Neural progenitor cell (in vitro differentiated cells): ENCODE measurements around the gene NT5C. TPM values are rescaled to one million over a fixed set of nuclear protein-coding genes. Genes with fewer than 3 reads are reported as not detected.

ENCODE experiments used
- DNase-seq: peaks from one replicate; pipeline ENCODE4 v3.0.0-alpha.2; 2016; ENCODE audit warnings: low spot score
- H2AFZ ChIP-seq: fragments of 200-600 bp; sonication (generic); replicated peaks from 2 replicates; pipeline ENCODE4 v1.6.1; 2016; ENCODE audit warnings: antibody characterized with exemption
- H3F3A ChIP-seq: fragments of 200-600 bp; sonication (generic); 2 replicates; pipeline ENCODE4 v1.6.1; 2016; ENCODE audit warnings: antibody characterized with exemption, low read depth
- H3K27ac ChIP-seq: fragments of 200-600 bp; sonication (generic); 2 replicates; pipeline ENCODE4 v1.5.1; 2016; ENCODE audit warnings: mild to moderate bottlenecking
- H3K27me3 ChIP-seq: fragments of 200-600 bp; sonication (generic); 2 replicates; pipeline ENCODE4 v1.6.1; 2016; ENCODE audit warnings: mild to moderate bottlenecking, moderate library complexity
- H3K36me3 ChIP-seq: fragments of 200-600 bp; sonication (generic); 2 replicates; pipeline ENCODE4 v1.5.1; 2016
- H3K4me1 ChIP-seq: fragments of 200-600 bp; sonication (generic); 2 replicates; pipeline ENCODE4 v1.6.1; 2016; ENCODE audit warnings: mixed run types
- H3K4me2 ChIP-seq: fragments of 200-600 bp; sonication (generic); 2 replicates; pipeline ENCODE4 v1.6.1; 2016
- H3K4me3 ChIP-seq: fragments of 200-600 bp; sonication (generic); 2 replicates; pipeline ENCODE4 v1.5.1; 2016
- H3K79me2 ChIP-seq: fragments of 200-600 bp; sonication (generic); 2 replicates; pipeline ENCODE4 v1.6.1; 2016; ENCODE audit warnings: low read depth
- H3K9ac ChIP-seq: fragments of 200-600 bp; sonication (generic); 2 replicates; pipeline ENCODE4 v1.6.1; 2016
- H3K9me3 ChIP-seq: fragments of 200-600 bp; sonication (generic); 2 replicates; pipeline ENCODE4 v1.5.1; 2016; ENCODE audit warnings: low read depth
- H4K20me1 ChIP-seq: fragments of 200-600 bp; sonication (generic); 2 replicates; pipeline ENCODE4 v1.6.1; 2016; ENCODE audit warnings: low read depth
- H3K27ac Mint-ChIP-seq: 3 replicates; pipeline ENCODE4 v1.8.0; 2021; ENCODE audit warnings: mixed read lengths
- H3K27me3 Mint-ChIP-seq: 2 replicates; pipeline ENCODE4 v1.8.0; 2022; ENCODE audit warnings: low read depth, mild to moderate bottlenecking, inconsistent platforms, moderate library complexity, mixed read lengths; ENCODE audit not compliant: insufficient read depth
- H3K36me3 Mint-ChIP-seq: 3 replicates; pipeline ENCODE4 v1.8.0; 2021; ENCODE audit warnings: mixed read lengths
- H3K4me1 Mint-ChIP-seq: 3 replicates; pipeline ENCODE4 v1.8.0; 2021; ENCODE audit warnings: mixed read lengths
- H3K4me3 Mint-ChIP-seq: 3 replicates; pipeline ENCODE4 v1.8.0; 2021; ENCODE audit warnings: mild to moderate bottlenecking, moderate library complexity, mixed read lengths
- H3K9me3 Mint-ChIP-seq: 3 replicates; pipeline ENCODE4 v1.8.0; 2020; ENCODE audit warnings: mixed read lengths
- EZH2 ChIP-seq: fragments of 200-600 bp; sonication (generic); IDR thresholded peaks from 2 replicates; pipeline ENCODE4 v1.6.1; 2017; ENCODE audit warnings: antibody characterized with exemption, mild to moderate bottlenecking, moderate library complexity
- EZH2phosphoT487 ChIP-seq: fragments of 200-600 bp; sonication (generic); IDR thresholded peaks from 2 replicates; pipeline ENCODE4 v1.6.1; 2017; ENCODE audit warnings: antibody characterized with exemption
- total RNA-seq: library from RNA; depleted of rRNA; stranded (reverse); fragments of >200 nt; gene quantifications from 2 replicates; pipeline ENCODE4 v1.2.3, GENCODE V29; 2015; ENCODE audit warnings: low replicate concordance
- TF ChIP-seq, protein P1 (sequence below): fragments of 200-600 bp; sonication (generic); IDR thresholded peaks from 2 replicates; pipeline ENCODE4 v1.5.1; 2017; ENCODE audit warnings: antibody characterized with exemption, mild to moderate bottlenecking

Gene NT5C
- total RNA-seq, 1 donor from 2014 or later, result 45.8 TPM

DNA sequence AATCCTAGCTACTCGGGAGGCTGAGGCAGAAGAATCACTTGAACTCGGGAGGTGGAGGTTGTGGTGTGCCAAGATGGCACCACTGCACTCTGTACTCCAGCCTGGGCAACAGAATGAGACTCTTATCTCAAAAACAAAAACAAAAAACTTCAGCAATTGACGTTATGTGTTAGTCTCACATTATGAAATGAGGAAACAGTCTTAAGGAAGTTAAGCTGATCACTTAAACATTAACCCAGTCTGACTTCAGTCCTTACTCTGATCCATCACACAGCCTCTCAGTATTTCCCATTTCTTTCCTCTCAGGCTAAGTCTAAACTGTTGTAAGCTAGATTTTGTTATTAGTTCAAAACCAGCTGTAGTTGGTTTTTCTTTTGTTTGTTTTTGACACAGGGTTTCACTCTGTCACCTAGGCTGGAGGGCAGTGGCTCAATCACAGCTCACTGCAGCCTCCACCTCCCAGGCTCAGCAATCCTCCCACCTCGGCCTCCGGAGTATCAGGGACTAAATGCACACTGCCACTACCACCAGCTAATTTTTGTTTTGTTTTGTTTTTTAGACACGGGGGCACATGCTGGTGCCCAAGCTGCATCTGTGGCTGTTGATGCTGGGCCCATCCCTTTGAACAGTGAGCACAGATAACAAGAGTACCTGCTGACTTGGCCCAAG lies 16.5 kb upstream of the NT5C start:
- no peak overlapping the region for H3K4me3 ChIP-seq
- no peak for DNase-seq
- no peak overlapping the region for H3K9ac ChIP-seq
- H3K36me3 ChIP-seq, result peaks cover 37% of the 10 kb centered on the region
- no peaks in the 10 kb centered on the region for H3K27me3 ChIP-seq
- Mint-ChIP-seq H3K27ac (no peak overlapping the region), H3K4me1 (peaks cover 16% of the 10 kb centered on the region), H3K4me3 (no peak overlapping the region), H3K27me3 (no peaks in the 10 kb centered on the region), H3K36me3 (peaks cover 33% of the 10 kb centered on the region), H3K9me3 (no peaks in the 10 kb centered on the region)
- no peak overlapping the region for H2AFZ ChIP-seq
- no peak overlapping the region for H3K27ac ChIP-seq
- no peaks in the 10 kb centered on the region for H3K9me3 ChIP-seq
- H3F3A ChIP-seq, result peaks cover 37% of the 10 kb centered on the region
- no peak overlapping the region for H3K4me2 ChIP-seq
- TF ChIP-seq EZH2 (no peak), EZH2phosphoT487 (no peak)
- TF ChIP-seq, protein P1, sequence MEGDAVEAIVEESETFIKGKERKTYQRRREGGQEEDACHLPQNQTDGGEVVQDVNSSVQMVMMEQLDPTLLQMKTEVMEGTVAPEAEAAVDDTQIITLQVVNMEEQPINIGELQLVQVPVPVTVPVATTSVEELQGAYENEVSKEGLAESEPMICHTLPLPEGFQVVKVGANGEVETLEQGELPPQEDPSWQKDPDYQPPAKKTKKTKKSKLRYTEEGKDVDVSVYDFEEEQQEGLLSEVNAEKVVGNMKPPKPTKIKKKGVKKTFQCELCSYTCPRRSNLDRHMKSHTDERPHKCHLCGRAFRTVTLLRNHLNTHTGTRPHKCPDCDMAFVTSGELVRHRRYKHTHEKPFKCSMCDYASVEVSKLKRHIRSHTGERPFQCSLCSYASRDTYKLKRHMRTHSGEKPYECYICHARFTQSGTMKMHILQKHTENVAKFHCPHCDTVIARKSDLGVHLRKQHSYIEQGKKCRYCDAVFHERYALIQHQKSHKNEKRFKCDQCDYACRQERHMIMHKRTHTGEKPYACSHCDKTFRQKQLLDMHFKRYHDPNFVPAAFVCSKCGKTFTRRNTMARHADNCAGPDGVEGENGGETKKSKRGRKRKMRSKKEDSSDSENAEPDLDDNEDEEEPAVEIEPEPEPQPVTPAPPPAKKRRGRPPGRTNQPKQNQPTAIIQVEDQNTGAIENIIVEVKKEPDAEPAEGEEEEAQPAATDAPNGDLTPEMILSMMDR, result no peak
- peaks cover 91% of the 10 kb centered on the region for H4K20me1 ChIP-seq
- peaks cover 9% of the 10 kb centered on the region for H3K4me1 ChIP-seq
- peaks cover 80% of the 10 kb centered on the region for H3K79me2 ChIP-seq

DNA sequence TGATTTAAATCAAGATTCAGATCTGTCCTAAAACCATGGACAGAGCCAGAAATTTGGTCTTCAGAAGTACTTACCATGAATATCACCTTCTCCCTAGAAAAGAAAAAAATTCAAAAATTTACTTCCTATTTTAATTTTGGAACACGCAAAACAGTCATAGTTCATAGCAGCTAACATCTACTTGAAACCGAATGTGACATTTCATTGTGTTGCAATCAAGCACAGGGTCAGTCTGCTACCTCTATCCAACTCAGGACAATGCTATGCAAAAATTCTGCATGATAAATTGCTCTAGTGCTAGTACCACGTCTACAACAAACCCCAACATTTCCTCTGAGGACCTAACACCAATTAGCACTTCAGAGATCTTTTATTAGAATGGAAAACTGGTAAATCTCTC lies 15.1 kb upstream of the NT5C start:
- Mint-ChIP-seq H3K4me1 (peaks cover 2% of the 10 kb centered on the region), H3K36me3 (peaks cover 35% of the 10 kb centered on the region), H3K4me3 (no peak overlapping the region), H3K27ac (no peak overlapping the region), H3K9me3 (no peaks in the 10 kb centered on the region), H3K27me3 (no peaks in the 10 kb centered on the region)
- H3K27me3 ChIP-seq, result no peaks in the 10 kb centered on the region
- H3K36me3 ChIP-seq, result peaks cover 40% of the 10 kb centered on the region
- no peak overlapping the region for H3K4me3 ChIP-seq
- no peak overlapping the region for H2AFZ ChIP-seq
- H3K79me2 ChIP-seq, result peaks cover 76% of the 10 kb centered on the region
- peaks cover 45% of the 10 kb centered on the region for H3F3A ChIP-seq
- H4K20me1 ChIP-seq, result peaks cover 89% of the 10 kb centered on the region
- DNase-seq, result no peak
- TF ChIP-seq, protein P1, result no peak
- TF ChIP-seq EZH2phosphoT487 (no peak), EZH2 (no peak)
- H3K27ac ChIP-seq, result no peak overlapping the region
- H3K9ac ChIP-seq, result no peak overlapping the region
- H3K4me1 ChIP-seq, result no peaks in the 10 kb centered on the region
- H3K9me3 ChIP-seq, result no peaks in the 10 kb centered on the region
- H3K4me2 ChIP-seq, result no peak overlapping the region

DNA sequence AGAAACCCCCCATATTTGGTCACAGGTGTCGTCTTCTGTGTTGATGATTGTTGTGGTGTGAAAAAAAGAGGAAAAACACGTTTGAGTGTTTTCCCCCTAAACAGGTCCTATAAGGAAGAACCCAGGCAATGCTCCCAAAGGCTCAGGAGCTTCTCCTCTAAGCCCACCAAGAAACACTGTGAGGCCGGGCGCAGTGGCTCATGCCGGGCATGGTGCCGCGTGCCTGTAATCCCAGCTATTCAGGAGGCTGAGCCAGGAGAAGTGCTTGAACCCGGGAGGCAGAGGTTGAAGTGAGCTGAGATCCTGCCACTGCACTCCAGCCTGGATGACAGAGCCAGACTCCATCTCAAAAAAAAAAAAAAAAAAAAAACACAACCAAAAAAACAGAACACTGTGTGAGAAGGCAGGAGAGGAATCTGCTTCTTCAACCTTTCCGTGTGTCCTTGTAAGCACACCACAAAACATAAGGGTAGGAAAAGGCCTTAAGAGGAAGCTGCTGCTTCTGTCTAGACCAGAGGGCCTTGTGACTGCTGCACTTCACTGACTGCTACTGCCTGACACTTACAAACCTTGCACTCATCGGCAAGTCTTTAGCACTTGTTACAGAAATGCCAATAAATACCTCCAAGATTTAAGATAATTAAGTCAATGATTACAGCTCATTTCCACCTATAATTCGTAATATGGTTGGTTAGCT lies 13.4 kb upstream of the NT5C start:
- peaks cover 41% of the 10 kb centered on the region for H3K36me3 Mint-ChIP-seq

More for the DNA sequence above, 13.4 kb upstream of the NT5C start:
- TF ChIP-seq EZH2phosphoT487 (no peak), EZH2 (no peak)
- TF ChIP-seq, protein P1, result no peak
- no peaks in the 10 kb centered on the region for H3K27me3 ChIP-seq
- no peak overlapping the region for H3K27ac ChIP-seq
- H3K9me3 ChIP-seq, result no peaks in the 10 kb centered on the region
- Mint-ChIP-seq H3K4me3 (no peak overlapping the region), H3K4me1 (peaks cover 2% of the 10 kb centered on the region), H3K27ac (no peak overlapping the region), H3K9me3 (no peaks in the 10 kb centered on the region), H3K27me3 (no peaks in the 10 kb centered on the region)
- no peak for DNase-seq
- H2AFZ ChIP-seq, result no peak overlapping the region
- peaks cover 76% of the 10 kb centered on the region for H3K79me2 ChIP-seq
- no peak overlapping the region for H3K4me3 ChIP-seq
- peaks cover 55% of the 10 kb centered on the region for H3F3A ChIP-seq
- peaks cover 46% of the 10 kb centered on the region for H3K36me3 ChIP-seq
- H3K9ac ChIP-seq, result no peak overlapping the region
- H4K20me1 ChIP-seq, result peaks cover 88% of the 10 kb centered on the region
- no peak overlapping the region for H3K4me2 ChIP-seq
- H3K4me1 ChIP-seq, result no peaks in the 10 kb centered on the region
